Peyer's patch (tissue), 4 donors: ENCODE data around the gene DNASE2B. TPM values are rescaled to one million over a fixed set of nuclear protein-coding genes. Genes with fewer than 3 reads are reported as not detected.
A peak's percentile ranks its signal among the peaks of the same experiment; 100 is the strongest.

Experiments
- DNase-seq, 3 donors: peaks; one replicate each; pipeline ENCODE4 v3.0.0-alpha.2; 2017 to 2019
- H3K27ac ChIP-seq, 4 donors: fragments of 200-600 bp; sonication (generic); one replicate each; pipeline ENCODE4 v1.5.1; 2016 to 2019
- H3K27me3 ChIP-seq, 2 donors: fragments of 200-600 bp; sonication (generic); one replicate each; pipeline ENCODE4 v1.5.1; 2019
- H3K36me3 ChIP-seq, 3 donors: fragments of 200-600 bp; sonication (generic); one replicate each; pipeline ENCODE4 v1.5.1; 2016 to 2019
- H3K4me1 ChIP-seq, 4 donors: fragments of 200-600 bp; sonication (generic); one replicate each; pipeline ENCODE4 v1.5.1; 2016 to 2019
- H3K4me3 ChIP-seq, 4 donors: fragments of 200-600 bp; sonication (generic); 1 replicate in 3 of 4; 2 replicates in 1 of 4; pipeline ENCODE4 v1.5.1; 2016 to 2019; ENCODE audit warnings: mild to moderate bottlenecking in 1 of 4
- H3K9me3 ChIP-seq, 4 donors: fragments of 200-600 bp; sonication (generic); one replicate each; pipeline ENCODE4 v1.5.1; 2016 to 2019; ENCODE audit warnings: mild to moderate bottlenecking in 1 of 4
- CTCF ChIP-seq, 6 experiments: fragments of 450-650 bp in 4 of 6; fragments of 200-600 bp in 2 of 6; sonication (generic) in 1 of 6; IDR thresholded peaks; one replicate each; pipeline ENCODE4 v1.5.1; 2017 to 2019; ENCODE audit warnings: antibody characterized with exemption in 6 of 6, mild to moderate bottlenecking in 3 of 6, moderate library complexity in 1 of 6
- POLR2A ChIP-seq, 2 donors: fragments of 450-650 bp; IDR thresholded peaks; one replicate each; pipeline ENCODE4 v1.5.1; 2017; ENCODE audit warnings: antibody characterized with exemption in 2 of 2, mild to moderate bottlenecking in 2 of 2, moderate library complexity in 2 of 2
- total RNA-seq, 4 donors: library from RNA; depleted of rRNA; stranded (reverse); fragments of >200 nt; gene quantifications; one replicate each; pipeline ENCODE4 v1.1.0, GENCODE V29; 2016

Gene DNASE2B
- total RNA-seq, 4 donors from 2014 or later, result not detected

- no peak for DNase-seq
- peaks cover 0 to 8% (median 0%) of the 10 kb centered on the region in 4 donors for H3K4me1 ChIP-seq
- H3K9me3 ChIP-seq, result no peaks in the 10 kb centered on the region
- no peaks in the 10 kb centered on the region for H3K36me3 ChIP-seq
- H3K27ac ChIP-seq, result no peak overlapping the region
- H3K4me3 ChIP-seq, result no peak overlapping the region
- no peaks in the 10 kb centered on the region for H3K27me3 ChIP-seq
- TF ChIP-seq POLR2A (IDR thresholded peaks at IDR 0.05) (no peak), CTCF (IDR thresholded peaks at IDR 0.05) (no peak)
Observed at GRCh38 chr1:84363019-84363418, 35.3 kb upstream of the DNASE2B start.

- DNase-seq, result no peak
- Histone ChIP-seq H3K4me1 (peaks cover 0 to 8% (median 0%) of the 10 kb centered on the region in 4 donors), H3K27me3 (no peaks in the 10 kb centered on the region), H3K36me3 (no peaks in the 10 kb centered on the region), H3K9me3 (no peaks in the 10 kb centered on the region), H3K4me3 (no peak overlapping the region), H3K27ac (no peak overlapping the region)
- TF ChIP-seq CTCF (IDR thresholded peaks at IDR 0.05), result no peak
- TF ChIP-seq POLR2A (IDR thresholded peaks at IDR 0.05), result no peak
Observed at GRCh38 chr1:84363622-84364021, 34.7 kb upstream of the DNASE2B start.

- Histone ChIP-seq H3K36me3 (no peaks in the 10 kb centered on the region), H3K4me1 (peaks cover 0 to 8% (median 0%) of the 10 kb centered on the region in 4 donors), H3K9me3 (no peaks in the 10 kb centered on the region), H3K4me3 (no peak overlapping the region), H3K27ac (peak overlapping the region in 3 of 4 donors; percentile 62 to 86 (median 70)), H3K27me3 (no peaks in the 10 kb centered on the region)
- DNase-seq, result peak in 2 of 3 donors; percentile 59 to 75
- no peak for TF ChIP-seq CTCF (IDR thresholded peaks at IDR 0.05)
- no peak for TF ChIP-seq POLR2A (IDR thresholded peaks at IDR 0.05)
Observed at GRCh38 chr1:84365225-84366221, 32.8 kb upstream of the DNASE2B start.

GRCh38 chr1:84366786-84367185, 31.5 kb upstream of the DNASE2B start:
- Histone ChIP-seq H3K4me1 (peaks cover 0 to 8% (median 0%) of the 10 kb centered on the region in 4 donors), H3K36me3 (no peaks in the 10 kb centered on the region), H3K27me3 (no peaks in the 10 kb centered on the region), H3K9me3 (no peaks in the 10 kb centered on the region), H3K27ac (peak overlapping the region in 1 of 4 donors; percentile 86), H3K4me3 (no peak overlapping the region)
- TF ChIP-seq POLR2A (IDR thresholded peaks at IDR 0.05) (no peak), CTCF (IDR thresholded peaks at IDR 0.05) (no peak)
- DNase-seq, result no peak

- Histone ChIP-seq H3K27me3 (no peaks in the 10 kb centered on the region), H3K4me1 (peaks cover 0 to 8% (median 0%) of the 10 kb centered on the region in 4 donors), H3K9me3 (no peaks in the 10 kb centered on the region), H3K36me3 (no peaks in the 10 kb centered on the region), H3K4me3 (no peak overlapping the region), H3K27ac (peak overlapping the region in 1 of 4 donors; percentile 86)
- DNase-seq, result no peak
- no peak for TF ChIP-seq CTCF (IDR thresholded peaks at IDR 0.05)
- no peak for TF ChIP-seq POLR2A (IDR thresholded peaks at IDR 0.05)
Observed at GRCh38 chr1:84367219-84367618, 31.1 kb upstream of the DNASE2B start.
